Fibroblast of lung (primary cell): Measurements from ENCODE around the gene FAM174B.

Experiments
- CTCF ChIP-seq, 2 donors: IDR thresholded peaks in 1 of 2; conservative IDR thresholded peaks in 1 of 2; 1 replicate in 1 of 2; 2 replicates in 1 of 2; pipeline ENCODE4 v1.5.1; 2011 to 2012; ENCODE audit warnings: low read length in 2 of 2, control low read depth in 1 of 2, inconsistent platforms in 1 of 2, low read depth in 1 of 2, mild to moderate bottlenecking in 1 of 2
- EZH2 ChIP-seq: IDR thresholded peaks from 2 replicates; pipeline ENCODE4 v1.5.1; 2012; ENCODE audit warnings: low read length, control low read depth, mild to moderate bottlenecking; ENCODE audit errors: missing control alignments

GRCh38 chr15:92645051-92645631, 10.4 kb downstream of the FAM174B start:
- no peak for TF ChIP-seq CTCF (conservative IDR thresholded peaks at IDR 0.05 in 1 of 2, IDR thresholded peaks at IDR 0.05 in 1 of 2; ENCODE audit: low read depth in 1 of 2, low read length in 2 of 2)
- no peak for TF ChIP-seq EZH2
